Measurements from ENCODE around the gene TXNDC9. TPM values are rescaled to one million over a fixed set of nuclear protein-coding genes. Genes with fewer than 3 reads are reported as not detected.
"Not testable (repeated sequence)": the region's sequence is repeated elsewhere in the genome, so short reads cannot be mapped to it uniquely, and the experiment has no call there.

TXNDC9 gene
- total RNA-seq, 1 experiment from 2014 or later: 51.5 TPM

DNA sequence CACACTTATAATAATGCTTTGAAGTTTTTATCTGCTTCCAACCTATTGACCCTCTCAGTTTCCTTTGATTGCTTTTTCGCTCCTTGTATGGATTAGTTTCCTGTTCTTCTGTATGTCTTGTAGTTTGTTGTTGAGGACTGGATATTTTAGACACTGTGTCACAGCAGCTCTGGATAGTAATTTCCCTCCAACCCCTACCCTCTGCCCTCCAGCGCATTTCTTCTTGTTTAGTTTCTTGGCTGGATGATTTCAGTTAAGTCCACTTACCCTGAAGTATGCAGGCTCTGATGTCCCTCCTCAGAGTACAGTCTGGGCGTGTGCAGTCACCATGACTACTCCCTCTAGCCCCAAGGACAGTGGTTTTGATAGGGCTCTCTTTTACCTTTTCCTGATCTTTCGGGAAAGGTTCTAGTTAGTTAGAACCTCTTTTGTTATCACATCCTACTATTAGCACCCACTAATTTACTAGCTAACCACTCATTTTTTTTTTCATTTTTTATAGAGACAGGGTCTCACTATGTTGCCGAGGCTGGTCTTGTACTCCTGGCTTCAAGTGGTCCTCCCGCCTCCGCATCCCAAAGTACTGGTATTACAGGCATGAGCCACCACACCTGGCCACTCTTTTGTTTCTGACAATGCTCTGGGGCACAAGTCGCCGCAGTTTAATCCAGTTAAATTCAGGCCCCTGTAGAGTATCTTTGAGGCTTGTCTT lies 18.8 kb downstream of the TXNDC9 start:
- CTCF ChIA-PET: no interaction called here
- H3K4me2 ChIP-seq (ENCODE audit: low read length): no peak overlapping the region
- no peak overlapping the region for H3K4me3 ChIP-seq (ENCODE audit: low read length)
- H3K36me3 ChIP-seq (ENCODE audit: low read depth, low read length): peaks cover 43% of the 10 kb centered on the region
- BruUV-seq (replicated peaks): no TSS peak
- DNase-seq (no peak), ATAC-seq (no peak)
- no peaks in the 10 kb centered on the region for H4K20me1 ChIP-seq (ENCODE audit: low read length)
- no peaks in the 10 kb centered on the region for H3K9me3 ChIP-seq (ENCODE audit: low read length)
- POLR2A ChIA-PET (ENCODE audit: unreplicated experiment): no interaction called here
- no peaks in the 10 kb centered on the region for H3K27me3 ChIP-seq (ENCODE audit: low read length)
- no peak overlapping the region for H3K27ac ChIP-seq (ENCODE audit: low read length)
- H3K9ac ChIP-seq (ENCODE audit: low read length): no peak overlapping the region
- H2AFZ ChIP-seq (ENCODE audit: low read length): no peak overlapping the region
- no peaks in the 10 kb centered on the region for H3K9me2 ChIP-seq (replicated peaks; ENCODE audit: low read length)
- TF ChIP-seq EZH2phosphoT487 (IDR thresholded peaks at IDR 0.05; ENCODE audit: borderline replicate concordance, low read length) (no peak), EZH2 (IDR thresholded peaks at IDR 0.05; ENCODE audit: low read length, unreplicated experiment) (no peak)
- TF ChIP-seq, protein P1, sequence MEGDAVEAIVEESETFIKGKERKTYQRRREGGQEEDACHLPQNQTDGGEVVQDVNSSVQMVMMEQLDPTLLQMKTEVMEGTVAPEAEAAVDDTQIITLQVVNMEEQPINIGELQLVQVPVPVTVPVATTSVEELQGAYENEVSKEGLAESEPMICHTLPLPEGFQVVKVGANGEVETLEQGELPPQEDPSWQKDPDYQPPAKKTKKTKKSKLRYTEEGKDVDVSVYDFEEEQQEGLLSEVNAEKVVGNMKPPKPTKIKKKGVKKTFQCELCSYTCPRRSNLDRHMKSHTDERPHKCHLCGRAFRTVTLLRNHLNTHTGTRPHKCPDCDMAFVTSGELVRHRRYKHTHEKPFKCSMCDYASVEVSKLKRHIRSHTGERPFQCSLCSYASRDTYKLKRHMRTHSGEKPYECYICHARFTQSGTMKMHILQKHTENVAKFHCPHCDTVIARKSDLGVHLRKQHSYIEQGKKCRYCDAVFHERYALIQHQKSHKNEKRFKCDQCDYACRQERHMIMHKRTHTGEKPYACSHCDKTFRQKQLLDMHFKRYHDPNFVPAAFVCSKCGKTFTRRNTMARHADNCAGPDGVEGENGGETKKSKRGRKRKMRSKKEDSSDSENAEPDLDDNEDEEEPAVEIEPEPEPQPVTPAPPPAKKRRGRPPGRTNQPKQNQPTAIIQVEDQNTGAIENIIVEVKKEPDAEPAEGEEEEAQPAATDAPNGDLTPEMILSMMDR (conservative IDR thresholded peaks at IDR 0.05; ENCODE audit: low read depth, low read length): no peak
- H3K4me1 ChIP-seq (ENCODE audit: insufficient read depth, low read length): no peaks in the 10 kb centered on the region
- intact Hi-C loops (cut with micrococcal nuclease): no loop called here
- no peaks in the 10 kb centered on the region for H3K79me2 ChIP-seq (ENCODE audit: low read length)
- no peaks in the 10 kb centered on the region for H3F3A ChIP-seq (ENCODE audit: low read length, unreplicated experiment)

DNA sequence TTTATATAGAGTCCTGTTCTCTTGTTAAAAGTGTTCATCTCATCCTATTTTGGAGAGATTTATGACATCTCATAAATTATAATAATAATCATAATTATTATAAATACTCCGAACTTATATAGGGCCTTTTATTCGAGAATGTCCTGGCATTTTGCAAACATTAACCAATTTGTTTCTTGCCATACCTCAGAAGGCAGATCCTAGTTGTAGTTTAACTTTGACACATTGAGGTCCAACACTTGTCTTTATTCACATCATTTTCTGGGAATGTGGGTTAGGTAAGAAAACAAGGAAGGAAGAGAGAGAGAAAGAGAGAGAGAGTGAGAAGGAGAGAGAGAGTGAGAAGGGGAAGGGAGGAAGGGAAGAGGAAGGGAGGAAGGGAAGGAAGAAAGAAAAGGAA lies 35.0 kb downstream of the TXNDC9 start, which contains the start of gene LYG1:
Gene LYG1 (minus strand): TSS at position 101 of the 400 bp plus-strand sequence. CDS start 5,527 bp downstream, outside the sequence.
- not testable (repeated sequence) for H3K36me3 ChIP-seq (ENCODE audit: low read depth, low read length)

DNA sequence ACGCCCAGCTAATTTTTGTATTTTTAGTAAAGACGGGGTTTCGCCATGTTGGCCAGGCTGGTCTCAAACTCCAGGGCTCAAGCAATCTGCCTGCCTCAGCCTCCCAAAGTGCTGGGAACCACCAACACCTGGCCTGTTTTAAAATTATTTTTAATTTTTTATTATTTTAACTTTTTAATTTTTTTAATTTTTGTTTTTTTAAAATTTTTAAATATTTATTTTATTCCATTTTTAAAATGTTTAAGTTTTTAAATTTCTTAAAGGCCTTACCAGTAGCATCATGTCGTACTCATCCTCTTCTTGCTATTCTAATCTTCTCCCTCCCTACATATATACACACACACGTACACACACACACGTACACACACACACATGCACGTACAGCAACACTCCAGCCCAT lies 36.6 kb downstream of the TXNDC9 start:
- ATAC-seq (no peak), DNase-seq (no peak)
- H3F3A ChIP-seq (ENCODE audit: low read length, unreplicated experiment): no peaks in the 10 kb centered on the region
- TF ChIP-seq EZH2phosphoT487 (IDR thresholded peaks at IDR 0.05; ENCODE audit: borderline replicate concordance, low read length) (no peak), EZH2 (IDR thresholded peaks at IDR 0.05; ENCODE audit: low read length, unreplicated experiment) (no peak)
- TF ChIP-seq, protein P1 (conservative IDR thresholded peaks at IDR 0.05; ENCODE audit: low read depth, low read length): no peak
- no peaks in the 10 kb centered on the region for H3K9me3 ChIP-seq (ENCODE audit: low read length)
- H3K36me3 ChIP-seq (ENCODE audit: low read depth, low read length): no peaks in the 10 kb centered on the region
- intact Hi-C loops (cut with micrococcal nuclease): no loop called here
- H3K4me2 ChIP-seq (ENCODE audit: low read length): no peak overlapping the region
- ChIA-PET POLR2A (ENCODE audit: unreplicated experiment) (no interaction called here), CTCF (no interaction called here)
- H3K27me3 ChIP-seq (ENCODE audit: low read length): no peaks in the 10 kb centered on the region
- H3K79me2 ChIP-seq (ENCODE audit: low read length): no peaks in the 10 kb centered on the region
- H3K9ac ChIP-seq (ENCODE audit: low read length): no peak overlapping the region
- no peak overlapping the region for H2AFZ ChIP-seq (ENCODE audit: low read length)
- no peaks in the 10 kb centered on the region for H3K4me1 ChIP-seq (ENCODE audit: insufficient read depth, low read length)
- no peaks in the 10 kb centered on the region for H3K9me2 ChIP-seq (replicated peaks; ENCODE audit: low read length)
- no peaks in the 10 kb centered on the region for H4K20me1 ChIP-seq (ENCODE audit: low read length)
- no peak overlapping the region for H3K4me3 ChIP-seq (ENCODE audit: low read length)
- H3K27ac ChIP-seq (ENCODE audit: low read length): no peak overlapping the region
- no TSS peak for BruUV-seq (replicated peaks)

More for the DNA sequence above, 35.0 kb downstream of the TXNDC9 start, which contains the start of gene LYG1:
- H2AFZ ChIP-seq (ENCODE audit: low read length); POLR2A ChIA-PET (ENCODE audit: unreplicated experiment); ATAC-seq; H3K4me2 ChIP-seq (ENCODE audit: low read length); H4K20me1 ChIP-seq (ENCODE audit: low read length); DNase-seq; H3K4me1 ChIP-seq (ENCODE audit: insufficient read depth, low read length); H3K27ac ChIP-seq (ENCODE audit: low read length); BruUV-seq (replicated peaks); H3K9me3 ChIP-seq (ENCODE audit: low read length); H3K9ac ChIP-seq (ENCODE audit: low read length); H3K79me2 ChIP-seq (ENCODE audit: low read length); H3K9me2 ChIP-seq (replicated peaks; ENCODE audit: low read length); intact Hi-C loops (cut with micrococcal nuclease); H3F3A ChIP-seq (ENCODE audit: low read length, unreplicated experiment); H3K4me3 ChIP-seq (ENCODE audit: low read length); CTCF ChIA-PET; H3K27me3 ChIP-seq (ENCODE audit: low read length): not testable (repeated sequence)
